ENCODE data around the gene CORO7.
"Not testable (repeated sequence)": the region's sequence is repeated elsewhere in the genome, so short reads cannot be mapped to it uniquely, and the experiment has no call there.

Gene CORO7

GRCh38 chr16:4401094-4401501 lies 15.3 kb downstream of the CORO7 start:
- Histone ChIP-seq H3K27me3 (ENCODE audit: insufficient read depth, low read length) (no peaks in the 10 kb centered on the region), H3K27ac (ENCODE audit: low read depth, low read length) (no peak overlapping the region), H3K4me1 (ENCODE audit: insufficient read depth, low read length) (no peaks in the 10 kb centered on the region), H3K36me3 (ENCODE audit: insufficient read depth, low read length) (no peaks in the 10 kb centered on the region), H3K9ac (ENCODE audit: low read depth, low read length) (no peak overlapping the region), H3K4me3 (ENCODE audit: low read length) (no peak overlapping the region), H3K9me3 (ENCODE audit: insufficient read depth, low read depth, low read length) (no peaks in the 10 kb centered on the region)
- 94% methylated on average over 12 of the region's 12 CpGs for WGBS

DNA sequence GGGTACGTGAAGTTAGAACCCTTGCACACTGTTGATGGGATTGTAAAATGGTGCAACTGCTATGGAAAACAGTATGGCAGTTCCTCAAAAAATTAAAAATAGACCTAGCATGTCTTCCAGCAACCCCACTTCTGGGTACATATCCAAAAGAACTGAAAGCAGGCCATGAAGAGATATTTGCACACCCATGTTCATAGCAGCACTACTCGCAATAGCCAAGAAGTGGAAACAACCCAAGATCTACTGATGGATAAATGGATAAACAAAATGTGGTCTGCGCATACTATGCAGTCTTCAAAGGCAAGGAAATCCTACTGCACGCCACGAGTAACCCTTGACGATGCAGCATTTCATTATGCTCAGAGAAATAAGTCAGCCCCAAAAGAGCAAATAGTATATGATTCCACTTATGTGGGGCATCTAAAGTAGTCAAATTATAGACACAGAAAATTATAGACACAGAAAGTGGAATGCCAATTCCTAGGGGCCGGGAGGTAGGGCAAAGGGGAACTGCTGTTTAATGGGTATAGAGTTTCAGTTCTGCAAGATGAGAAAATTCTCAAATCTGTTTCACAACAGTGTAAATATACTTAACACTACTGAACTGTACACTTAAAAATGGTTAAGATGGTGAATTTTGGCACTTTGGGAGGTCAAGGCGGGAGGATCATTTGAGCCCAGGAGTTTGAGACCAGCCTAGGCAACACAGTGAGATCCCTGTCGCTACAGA lies 17.2 kb downstream of the CORO7 start:
- H3K4me3 ChIP-seq (ENCODE audit: low read length): no peak overlapping the region
- no peaks in the 10 kb centered on the region for H3K36me3 ChIP-seq (ENCODE audit: insufficient read depth, low read length)
- H3K4me1 ChIP-seq (ENCODE audit: insufficient read depth, low read length): no peaks in the 10 kb centered on the region

GRCh38 chr16:4395055-4395726 lies 21.2 kb downstream of the CORO7 start:
- no peak overlapping the region for H3K27ac ChIP-seq (ENCODE audit: low read depth, low read length)
- no peak overlapping the region for H3K9ac ChIP-seq (ENCODE audit: low read depth, low read length)
- peaks cover 24% of the 10 kb centered on the region for H3K4me1 ChIP-seq (ENCODE audit: insufficient read depth, low read length)
- no peak overlapping the region for H3K4me3 ChIP-seq (ENCODE audit: low read length)
- no peaks in the 10 kb centered on the region for H3K27me3 ChIP-seq (ENCODE audit: insufficient read depth, low read length)
- H3K9me3 ChIP-seq (ENCODE audit: insufficient read depth, low read depth, low read length): no peaks in the 10 kb centered on the region
- WGBS: 79% methylated on average over 9 of the region's 9 CpGs
- no peaks in the 10 kb centered on the region for H3K36me3 ChIP-seq (ENCODE audit: insufficient read depth, low read length)

More for the DNA sequence above, 17.2 kb downstream of the CORO7 start:
- WGBS: 92% methylated on average over 8 of the region's 9 CpGs
- Histone ChIP-seq H3K9ac (ENCODE audit: low read depth, low read length) (no peak overlapping the region), H3K9me3 (ENCODE audit: insufficient read depth, low read depth, low read length) (no peaks in the 10 kb centered on the region), H3K27me3 (ENCODE audit: insufficient read depth, low read length) (no peaks in the 10 kb centered on the region), H3K27ac (ENCODE audit: low read depth, low read length) (no peak overlapping the region)

- not testable (repeated sequence) for H3K36me3 ChIP-seq (ENCODE audit: insufficient read depth, low read length); H3K9ac ChIP-seq (ENCODE audit: low read depth, low read length); H3K9me3 ChIP-seq (ENCODE audit: insufficient read depth, low read depth, low read length); H3K27me3 ChIP-seq (ENCODE audit: insufficient read depth, low read length); H3K27ac ChIP-seq (ENCODE audit: low read depth, low read length); H3K4me3 ChIP-seq (ENCODE audit: low read length)
- peaks cover 37% of the 10 kb centered on the region for H3K4me1 ChIP-seq (ENCODE audit: insufficient read depth, low read length)
- WGBS: 95% methylated on average over 15 of the region's 15 CpGs
Observed at GRCh38 chr16:4393850-4394249, 22.5 kb downstream of the CORO7 start.

GRCh38 chr16:4393240-4393600 lies 23.2 kb downstream of the CORO7 start:
- Histone ChIP-seq H3K36me3 (ENCODE audit: insufficient read depth, low read length) (no peaks in the 10 kb centered on the region), H3K4me1 (ENCODE audit: insufficient read depth, low read length) (peaks cover 39% of the 10 kb centered on the region), H3K9ac (ENCODE audit: low read depth, low read length) (peak overlapping the region; percentile 61), H3K27me3 (ENCODE audit: insufficient read depth, low read length) (no peaks in the 10 kb centered on the region), H3K4me3 (ENCODE audit: low read length) (no peak overlapping the region), H3K9me3 (ENCODE audit: insufficient read depth, low read depth, low read length) (no peaks in the 10 kb centered on the region), H3K27ac (ENCODE audit: low read depth, low read length) (peak overlapping the region; percentile 96)
- WGBS: 77% methylated on average over 6 of the region's 6 CpGs

DNA sequence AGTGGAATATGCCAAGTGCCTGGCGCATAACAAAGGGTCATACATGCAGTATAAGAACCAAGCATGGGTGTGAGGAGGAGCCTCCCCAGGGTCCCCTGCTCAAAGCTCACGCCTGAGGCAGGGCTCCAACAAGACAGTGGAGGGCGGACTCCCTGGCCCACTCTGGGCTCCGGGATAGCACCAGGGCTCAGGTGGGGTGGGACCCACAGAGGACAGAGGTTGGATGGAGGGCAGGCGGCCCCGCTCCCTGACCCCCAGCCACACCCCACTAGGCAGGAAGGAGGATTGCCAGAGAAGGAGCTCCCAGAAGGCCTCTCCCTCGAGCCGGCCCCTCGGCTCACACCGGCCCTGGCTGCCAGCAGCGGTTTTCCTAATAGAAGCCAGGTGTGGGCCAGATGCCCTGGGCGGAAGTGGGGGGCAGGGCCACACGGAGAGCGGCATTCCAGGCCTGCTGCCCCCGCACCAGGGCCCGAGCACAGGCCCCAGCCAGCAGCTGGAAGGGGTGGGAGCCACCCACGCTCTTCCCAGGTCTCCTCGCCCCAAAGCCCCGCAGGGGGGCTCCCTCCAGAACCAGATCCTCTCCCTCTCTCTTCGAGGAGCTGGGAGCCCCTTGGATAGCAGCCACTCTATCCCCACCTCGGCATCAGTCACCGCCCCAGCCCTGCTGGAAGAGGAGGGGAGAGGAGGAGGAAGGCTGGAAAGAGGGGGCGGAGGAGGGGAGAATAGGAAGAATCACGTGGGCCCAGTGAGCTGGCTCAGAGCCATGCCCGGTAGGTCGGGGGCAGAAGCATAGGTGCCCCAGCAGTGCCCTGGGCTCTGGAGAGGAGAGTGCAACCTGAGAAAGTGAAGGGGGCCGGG lies 23.8 kb downstream of the CORO7 start:
- Histone ChIP-seq H3K9me3 (ENCODE audit: insufficient read depth, low read depth, low read length) (no peaks in the 10 kb centered on the region), H3K4me3 (ENCODE audit: low read length) (no peak overlapping the region), H3K27ac (ENCODE audit: low read depth, low read length) (peak overlapping the region; percentile 96), H3K36me3 (ENCODE audit: insufficient read depth, low read length) (no peaks in the 10 kb centered on the region), H3K27me3 (ENCODE audit: insufficient read depth, low read length) (no peaks in the 10 kb centered on the region), H3K9ac (ENCODE audit: low read depth, low read length) (peak overlapping the region; percentile 61), H3K4me1 (ENCODE audit: insufficient read depth, low read length) (peaks cover 39% of the 10 kb centered on the region)
- 27% methylated on average over 25 of the region's 27 CpGs for WGBS

- Histone ChIP-seq H3K4me3 (ENCODE audit: low read length) (no peak overlapping the region), H3K9me3 (ENCODE audit: insufficient read depth, low read depth, low read length) (no peaks in the 10 kb centered on the region), H3K27me3 (ENCODE audit: insufficient read depth, low read length) (no peaks in the 10 kb centered on the region), H3K36me3 (ENCODE audit: insufficient read depth, low read length) (no peaks in the 10 kb centered on the region), H3K27ac (ENCODE audit: low read depth, low read length) (peak overlapping the region; percentile 96), H3K9ac (ENCODE audit: low read depth, low read length) (peak overlapping the region; percentile 61), H3K4me1 (ENCODE audit: insufficient read depth, low read length) (peaks cover 39% of the 10 kb centered on the region)
- 67% methylated on average over 22 of the region's 22 CpGs for WGBS
Observed at GRCh38 chr16:4391631-4392381, 24.6 kb downstream of the CORO7 start.

DNA sequence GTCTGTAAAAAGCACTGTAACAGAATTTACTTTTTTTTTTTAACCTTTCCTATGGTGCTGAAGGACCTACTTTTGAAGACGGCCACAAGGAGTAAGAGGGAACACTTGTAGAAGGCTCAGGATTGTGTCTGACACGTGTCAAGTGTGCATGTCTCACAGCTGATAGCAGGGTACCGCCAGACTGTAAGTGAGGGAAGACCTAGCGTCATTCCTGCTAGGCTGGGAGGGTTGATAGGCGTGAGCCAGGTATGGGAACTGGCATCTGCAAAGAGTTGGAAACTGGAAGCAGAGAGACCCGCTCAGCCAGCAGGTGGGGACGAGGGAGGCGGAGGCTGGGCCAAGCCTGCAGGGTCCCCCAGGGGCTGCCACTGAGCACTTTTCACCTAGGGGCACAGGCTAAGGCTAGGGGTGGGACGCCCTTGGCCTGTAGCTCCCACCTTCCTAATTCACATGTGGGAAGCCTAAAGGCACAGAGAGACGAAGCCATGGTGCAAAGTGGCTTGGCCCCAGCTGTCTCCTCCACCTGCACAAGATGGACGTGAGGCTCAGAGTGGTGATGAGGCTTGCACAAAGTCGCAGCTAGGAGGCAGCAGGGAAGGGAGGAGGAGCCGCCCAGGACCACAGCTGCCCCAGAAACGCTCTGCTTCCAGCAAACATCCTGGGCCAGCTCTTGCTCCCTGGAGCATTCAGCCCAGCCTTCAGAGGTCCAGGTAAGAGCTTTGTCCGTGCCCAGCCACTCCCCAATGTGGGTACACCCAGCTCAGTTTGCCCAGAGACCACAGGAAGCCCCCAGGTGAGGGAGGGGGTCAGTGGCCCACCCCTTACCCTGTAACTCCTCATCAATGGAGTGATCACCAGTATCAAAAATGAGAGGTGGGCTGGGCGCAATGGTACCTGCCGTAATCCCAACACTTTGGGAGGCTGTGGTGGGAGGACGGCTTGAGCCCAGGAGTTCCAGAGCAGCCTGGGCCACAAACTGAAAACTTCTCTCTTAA lies 25.8 kb downstream of the CORO7 start:
- Histone ChIP-seq H3K9ac (ENCODE audit: low read depth, low read length) (no peak overlapping the region), H3K9me3 (ENCODE audit: insufficient read depth, low read depth, low read length) (no peaks in the 10 kb centered on the region), H3K27ac (ENCODE audit: low read depth, low read length) (peak overlapping the region; percentile 35; the same call in 1 of the 2 replicates), H3K27me3 (ENCODE audit: insufficient read depth, low read length) (no peaks in the 10 kb centered on the region), H3K36me3 (ENCODE audit: insufficient read depth, low read length) (no peaks in the 10 kb centered on the region), H3K4me3 (ENCODE audit: low read length) (no peak overlapping the region), H3K4me1 (ENCODE audit: insufficient read depth, low read length) (peaks cover 39% of the 10 kb centered on the region)
- 79% methylated on average over 18 of the region's 18 CpGs for WGBS

GRCh38 chr16:4389051-4389955 lies 27.1 kb downstream of the CORO7 start:
- Histone ChIP-seq H3K9me3 (ENCODE audit: insufficient read depth, low read depth, low read length) (no peaks in the 10 kb centered on the region), H3K4me1 (ENCODE audit: insufficient read depth, low read length) (peaks cover 39% of the 10 kb centered on the region), H3K36me3 (ENCODE audit: insufficient read depth, low read length) (no peaks in the 10 kb centered on the region), H3K9ac (ENCODE audit: low read depth, low read length) (peak overlapping the region; percentile 7; the same call in 1 of the 2 replicates), H3K27me3 (ENCODE audit: insufficient read depth, low read length) (no peaks in the 10 kb centered on the region), H3K4me3 (ENCODE audit: low read length) (no peak overlapping the region), H3K27ac (ENCODE audit: low read depth, low read length) (peak overlapping the region; percentile 45)
- WGBS: 59% methylated on average over 27 of the region's 27 CpGs
